Activated CD4-positive, alpha-beta T cell treated with anti-CD3 and anti-CD28 coated beads for 36 hours (primary cell): ENCODE results near the gene MAD2L1BP. TPM values are rescaled to one million over a fixed set of nuclear protein-coding genes. Genes with fewer than 3 reads are reported as not detected.

Experiments used
- ATAC-seq: fragments of 200-7000 bp; cut with Tn5 transposase; one replicate; pipeline ENCODE4 v1.10.0; 2021; ENCODE audit warnings: mild to moderate bottlenecking, moderate library complexity
- CTCF ChIA-PET: fragments of 350-600 bp; sonication (Branson Sonifier 250); formaldehyde crosslinking; loops from one replicate; lab custom pipeline; 2021; ENCODE audit warnings: antibody characterized with exemption; lab: Charles Lee
- POLR2A ChIA-PET: fragments of 350-600 bp; sonication (Branson Sonifier 250); formaldehyde crosslinking; loops from one replicate; lab custom pipeline; 2021; ENCODE audit warnings: antibody characterized with exemption, inconsistent platforms; lab: Charles Lee
- DNase-seq: peaks from one replicate; pipeline ENCODE4 v3.0.0-alpha.2; 2020
- H3K27ac Mint-ChIP-seq: one replicate; pipeline ENCODE4 v1.8.0; 2021; ENCODE audit warnings: mixed read lengths
- H3K27me3 Mint-ChIP-seq: one replicate; pipeline ENCODE4 v1.8.0; 2021; ENCODE audit warnings: mixed read lengths
- H3K36me3 Mint-ChIP-seq: one replicate; pipeline ENCODE4 v1.8.0; 2021; ENCODE audit warnings: low read depth, mixed read lengths
- H3K4me1 Mint-ChIP-seq: one replicate; pipeline ENCODE4 v1.8.0; 2021; ENCODE audit warnings: mixed read lengths
- H3K4me3 Mint-ChIP-seq: one replicate; pipeline ENCODE4 v1.8.0; 2021; ENCODE audit warnings: mild to moderate bottlenecking, moderate library complexity, mixed read lengths
- H3K9me3 Mint-ChIP-seq: one replicate; pipeline ENCODE4 v1.8.0; 2021; ENCODE audit warnings: low read depth, mixed read lengths
- intact Hi-C, 2 experiments: fragments of 100-400 bp; cut with DNase I in 1 of 2; cut with micrococcal nuclease in 1 of 2; formaldehyde crosslinking; loops; one replicate each; pipeline versions ENCODE4 v1.14.2 to v1.15.1; 2022 to 2024; cut with DNase I, micrococcal nuclease
- total RNA-seq, 2 experiments: library from RNA; stranded (reverse); gene quantifications; one replicate each; pipeline ENCODE4 v1.2.3, GENCODE V29; 2021

Gene MAD2L1BP
- total RNA-seq, 2 experiments from 2014 or later, result 35.1 to 35.3 TPM

- Mint-ChIP-seq H3K4me1 (peaks cover 40% of the 10 kb centered on the region), H3K27ac (peak overlapping the region; percentile 11), H3K4me3 (no peak overlapping the region), H3K27me3 (no peaks in the 10 kb centered on the region), H3K36me3 (peaks cover 23% of the 10 kb centered on the region), H3K9me3 (no peaks in the 10 kb centered on the region)
- ChIA-PET CTCF (interaction anchor here (0.6 to 1.1 kb wide), 4 partner anchors 35 to 1722 kb away, joined by 3 to 5 read pairs (median 3); no protein-coding TSS in a partner anchor), POLR2A (no interaction called here)
- no peak for ATAC-seq
- DNase-seq, result no peak
- intact Hi-C loops, result no loop called here
Observed at GRCh38 chr6:43671801-43672690, 36.4 kb downstream of the MAD2L1BP start.

GRCh38 chr6:43673444-43674084 lies 37.9 kb downstream of the MAD2L1BP start:
- no peak for DNase-seq
- no peak for ATAC-seq
- CTCF ChIA-PET, result interaction anchor here (0.7 kb wide), 1 partner anchor 55 kb away, joined by 4 read pairs; no protein-coding TSS in a partner anchor
- peaks cover 30% of the 10 kb centered on the region for H3K36me3 Mint-ChIP-seq
- no peak overlapping the region for H3K4me3 Mint-ChIP-seq
- POLR2A ChIA-PET, result interaction anchor here (0.6 kb wide), 1 partner anchor 10 kb away, joined by 3 read pairs; no protein-coding TSS in a partner anchor
- H3K27me3 Mint-ChIP-seq, result no peaks in the 10 kb centered on the region
- no peak overlapping the region for H3K27ac Mint-ChIP-seq
- no peaks in the 10 kb centered on the region for H3K9me3 Mint-ChIP-seq
- H3K4me1 Mint-ChIP-seq, result peaks cover 24% of the 10 kb centered on the region
- intact Hi-C loops, result no loop called here

GRCh38 chr6:43674291-43674690 lies 38.7 kb downstream of the MAD2L1BP start:
- ATAC-seq (no peak), DNase-seq (no peak)
- CTCF ChIA-PET, result no interaction called here
- no peak overlapping the region for H3K27ac Mint-ChIP-seq
- H3K9me3 Mint-ChIP-seq, result no peaks in the 10 kb centered on the region
- no peaks in the 10 kb centered on the region for H3K27me3 Mint-ChIP-seq
- intact Hi-C loops, result no loop called here
- peaks cover 30% of the 10 kb centered on the region for H3K36me3 Mint-ChIP-seq
- no peak overlapping the region for H3K4me3 Mint-ChIP-seq
- POLR2A ChIA-PET, result no interaction called here
- H3K4me1 Mint-ChIP-seq, result peaks cover 18% of the 10 kb centered on the region

- Mint-ChIP-seq H3K36me3 (peaks cover 30% of the 10 kb centered on the region), H3K4me1 (peaks cover 11% of the 10 kb centered on the region), H3K4me3 (no peak overlapping the region), H3K27ac (peak overlapping the region; percentile 6), H3K27me3 (no peaks in the 10 kb centered on the region), H3K9me3 (no peaks in the 10 kb centered on the region)
- ATAC-seq, result no peak
- no peak for DNase-seq
- CTCF ChIA-PET, result interaction anchor here (0.6 to 1.2 kb wide), 2 partner anchors 13 to 92 kb away, joined by 3 to 4 read pairs; no protein-coding TSS in a partner anchor
- POLR2A ChIA-PET, result no interaction called here
- intact Hi-C loops, result no loop called here
Observed at GRCh38 chr6:43674921-43675320, 39.3 kb downstream of the MAD2L1BP start.

- no peaks in the 10 kb centered on the region for H3K4me1 Mint-ChIP-seq
- intact Hi-C loops, result no loop called here
- no peak for DNase-seq
- CTCF ChIA-PET, result interaction anchor here (1.6 to 1.7 kb wide), 2 partner anchors 9 to 402 kb away, joined by 6 to 10 read pairs; no protein-coding TSS in a partner anchor
- POLR2A ChIA-PET, result no interaction called here
- no peaks in the 10 kb centered on the region for H3K9me3 Mint-ChIP-seq
- no peak overlapping the region for H3K27ac Mint-ChIP-seq
- ATAC-seq, result no peak
- peaks cover 23% of the 10 kb centered on the region for H3K36me3 Mint-ChIP-seq
- no peaks in the 10 kb centered on the region for H3K27me3 Mint-ChIP-seq
- no peak overlapping the region for H3K4me3 Mint-ChIP-seq
Observed at GRCh38 chr6:43676962-43677606, 41.4 kb downstream of the MAD2L1BP start.

- ATAC-seq, result no peak
- H3K9me3 Mint-ChIP-seq, result no peaks in the 10 kb centered on the region
- CTCF ChIA-PET, result interaction anchor here (1.6 to 1.7 kb wide), 2 partner anchors 10 to 401 kb away, joined by 6 to 10 read pairs; no protein-coding TSS in a partner anchor
- POLR2A ChIA-PET, result no interaction called here
- intact Hi-C loops, result no loop called here
- no peaks in the 10 kb centered on the region for H3K4me1 Mint-ChIP-seq
- H3K36me3 Mint-ChIP-seq, result peaks cover 23% of the 10 kb centered on the region
- no peak for DNase-seq
- H3K4me3 Mint-ChIP-seq, result no peak overlapping the region
- no peaks in the 10 kb centered on the region for H3K27me3 Mint-ChIP-seq
- no peak overlapping the region for H3K27ac Mint-ChIP-seq
Observed at GRCh38 chr6:43677759-43678158, 42.1 kb downstream of the MAD2L1BP start.

GRCh38 chr6:43678341-43678740 lies 42.7 kb downstream of the MAD2L1BP start:
- POLR2A ChIA-PET, result interaction anchor here (0.6 kb wide), 1 partner anchor 26 kb away, joined by 3 read pairs; no protein-coding TSS in a partner anchor
- intact Hi-C loops, result no loop called here
- Mint-ChIP-seq H3K9me3 (no peaks in the 10 kb centered on the region), H3K27ac (no peak overlapping the region), H3K36me3 (peaks cover 23% of the 10 kb centered on the region), H3K4me1 (peaks cover 4% of the 10 kb centered on the region), H3K4me3 (no peak overlapping the region), H3K27me3 (no peaks in the 10 kb centered on the region)
- CTCF ChIA-PET, result interaction anchor here (1.6 to 1.7 kb wide), 2 partner anchors 11 to 401 kb away, joined by 6 to 10 read pairs; no protein-coding TSS in a partner anchor
- no peak for ATAC-seq
- no peak for DNase-seq

- H3K36me3 Mint-ChIP-seq, result peaks cover 20% of the 10 kb centered on the region
- intact Hi-C loops, result no loop called here
- H3K4me3 Mint-ChIP-seq, result no peak overlapping the region
- POLR2A ChIA-PET, result interaction anchor here (0.6 kb wide), 1 partner anchor 26 kb away, joined by 3 read pairs; no protein-coding TSS in a partner anchor
- CTCF ChIA-PET, result no interaction called here
- H3K27me3 Mint-ChIP-seq, result no peaks in the 10 kb centered on the region
- no peak for DNase-seq
- peaks cover 9% of the 10 kb centered on the region for H3K4me1 Mint-ChIP-seq
- H3K9me3 Mint-ChIP-seq, result no peaks in the 10 kb centered on the region
- no peak overlapping the region for H3K27ac Mint-ChIP-seq
- ATAC-seq, result no peak
Observed at GRCh38 chr6:43679057-43679456, 43.4 kb downstream of the MAD2L1BP start.

- intact Hi-C loops, result no loop called here
- H3K27me3 Mint-ChIP-seq, result no peaks in the 10 kb centered on the region
- DNase-seq (no peak), ATAC-seq (no peak)
- H3K4me3 Mint-ChIP-seq, result no peak overlapping the region
- no peak overlapping the region for H3K27ac Mint-ChIP-seq
- no peaks in the 10 kb centered on the region for H3K9me3 Mint-ChIP-seq
- ChIA-PET CTCF (interaction anchor here (0.6 to 2.4 kb wide), 7 partner anchors 10 to 342 kb away, joined by 3 to 9 read pairs (median 3); no protein-coding TSS in a partner anchor), POLR2A (no interaction called here)
- peaks cover 12% of the 10 kb centered on the region for H3K36me3 Mint-ChIP-seq
- peaks cover 21% of the 10 kb centered on the region for H3K4me1 Mint-ChIP-seq
Observed at GRCh38 chr6:43680308-43681200, 44.9 kb downstream of the MAD2L1BP start.

- POLR2A ChIA-PET, result no interaction called here
- peaks cover 12% of the 10 kb centered on the region for H3K36me3 Mint-ChIP-seq
- no peaks in the 10 kb centered on the region for H3K9me3 Mint-ChIP-seq
- CTCF ChIA-PET, result interaction anchor here (0.6 to 2.4 kb wide), 4 partner anchors 11 to 45 kb away, joined by 3 to 9 read pairs (median 4); no protein-coding TSS in a partner anchor
- H3K27me3 Mint-ChIP-seq, result no peaks in the 10 kb centered on the region
- no peak overlapping the region for H3K27ac Mint-ChIP-seq
- H3K4me3 Mint-ChIP-seq, result no peak overlapping the region
- peaks cover 25% of the 10 kb centered on the region for H3K4me1 Mint-ChIP-seq
- no peak for ATAC-seq
- intact Hi-C loops, result no loop called here
- no peak for DNase-seq
Observed at GRCh38 chr6:43681303-43681702, 45.7 kb downstream of the MAD2L1BP start.
